ENCODE results near the gene RNF113B.

DNA sequence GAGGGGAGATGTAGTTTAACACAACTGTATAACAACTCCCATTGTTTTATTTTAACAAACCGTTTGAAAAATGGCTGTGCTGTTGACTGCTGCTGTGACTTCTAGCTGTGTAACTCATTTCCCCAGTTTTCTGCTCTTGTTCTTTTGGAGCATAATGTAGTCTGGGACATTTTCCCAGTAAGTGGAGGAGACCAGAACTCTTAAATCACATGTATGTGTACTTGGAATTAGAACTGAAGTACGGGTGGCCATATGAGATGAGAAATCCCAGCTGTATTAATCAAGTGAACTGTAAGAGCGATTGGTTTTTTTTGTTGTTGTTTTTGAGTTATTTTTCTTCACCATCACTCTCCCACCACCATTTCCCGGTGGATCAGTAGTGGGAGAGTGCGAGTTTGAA lies 49.4 kb upstream of the RNF113B start:
- TF ChIP-seq POLR2A (IDR thresholded peaks at IDR 0.05; ENCODE audit: low read depth, low read length) (no peak), RAD21 (IDR thresholded peaks at IDR 0.05; ENCODE audit: low read length) (no peak), RCOR1 (IDR thresholded peaks at IDR 0.05; ENCODE audit: insufficient replicate concordance, low read length) (no peak), SMC3 (IDR thresholded peaks at IDR 0.05; ENCODE audit: low read depth, low read length) (no peak)
- TF ChIP-seq, protein P1, sequence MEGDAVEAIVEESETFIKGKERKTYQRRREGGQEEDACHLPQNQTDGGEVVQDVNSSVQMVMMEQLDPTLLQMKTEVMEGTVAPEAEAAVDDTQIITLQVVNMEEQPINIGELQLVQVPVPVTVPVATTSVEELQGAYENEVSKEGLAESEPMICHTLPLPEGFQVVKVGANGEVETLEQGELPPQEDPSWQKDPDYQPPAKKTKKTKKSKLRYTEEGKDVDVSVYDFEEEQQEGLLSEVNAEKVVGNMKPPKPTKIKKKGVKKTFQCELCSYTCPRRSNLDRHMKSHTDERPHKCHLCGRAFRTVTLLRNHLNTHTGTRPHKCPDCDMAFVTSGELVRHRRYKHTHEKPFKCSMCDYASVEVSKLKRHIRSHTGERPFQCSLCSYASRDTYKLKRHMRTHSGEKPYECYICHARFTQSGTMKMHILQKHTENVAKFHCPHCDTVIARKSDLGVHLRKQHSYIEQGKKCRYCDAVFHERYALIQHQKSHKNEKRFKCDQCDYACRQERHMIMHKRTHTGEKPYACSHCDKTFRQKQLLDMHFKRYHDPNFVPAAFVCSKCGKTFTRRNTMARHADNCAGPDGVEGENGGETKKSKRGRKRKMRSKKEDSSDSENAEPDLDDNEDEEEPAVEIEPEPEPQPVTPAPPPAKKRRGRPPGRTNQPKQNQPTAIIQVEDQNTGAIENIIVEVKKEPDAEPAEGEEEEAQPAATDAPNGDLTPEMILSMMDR (conservative IDR thresholded peaks at IDR 0.05; ENCODE audit: low read depth, low read length): no peak
